A549 (cell line): Measurements from ENCODE around the gene DCLK3.

ENCODE experiments used
- BHLHE40 ChIP-seq: IDR thresholded peaks from 2 replicates; pipeline ENCODE4 v1.6.1; 2012; ENCODE audit warnings: low read depth, low read length, inconsistent platforms
- EP300 ChIP-seq, 2 experiments: fragments of >200 bp; sonication (Bioruptor Twin); formaldehyde crosslinking; IDR thresholded peaks; 2 replicates in 1 of 2; 3 replicates in 1 of 2; pipeline ENCODE4 v1.6.1; 2016 to 2017
- ESRRA ChIP-seq: fragments of 150-350 bp; IDR thresholded peaks from 2 replicates; pipeline ENCODE4 v1.6.1; 2014; ENCODE audit warnings: mild to moderate bottlenecking, low read length, borderline replicate concordance
- POLR2A ChIP-seq: IDR thresholded peaks from 2 replicates; pipeline ENCODE4 v1.6.1; 2012; ENCODE audit warnings: mild to moderate bottlenecking, low read length
- RCOR1 ChIP-seq: fragments of 150-350 bp; IDR thresholded peaks from 2 replicates; pipeline ENCODE4 v1.6.1; 2014; ENCODE audit warnings: antibody characterized with exemption, low read length, low read depth
- RFX5 ChIP-seq: fragments of 450-650 bp; IDR thresholded peaks from 2 replicates; pipeline ENCODE4 v1.7.1; 2014; ENCODE audit warnings: antibody characterized with exemption, mild to moderate bottlenecking, moderate library complexity
- RNF2 ChIP-seq: fragments of 200-600 bp; sonication (generic); IDR thresholded peaks from 2 replicates; pipeline ENCODE4 v1.6.1; 2016; ENCODE audit warnings: low read depth, mild to moderate bottlenecking, antibody characterized with exemption, moderate library complexity, borderline replicate concordance
- TF ChIP-seq, protein P1 (sequence below): fragments of >200 bp; sonication (Bioruptor Twin); formaldehyde crosslinking; IDR thresholded peaks from 3 replicates; pipeline ENCODE4 v1.5.1; 2016
- TF ChIP-seq, protein P2 (sequence below): IDR thresholded peaks from 2 replicates; pipeline ENCODE4 v1.6.1; 2012
- TF ChIP-seq, protein P3 (sequence below): fragments of 450-650 bp; IDR thresholded peaks from 2 replicates; pipeline ENCODE4 v1.6.1; 2014; ENCODE audit warnings: antibody characterized with exemption

GRCh38 chr3:36734742-36735141 is 29.6 kb downstream of the DCLK3 start:
- TF ChIP-seq, protein P1, sequence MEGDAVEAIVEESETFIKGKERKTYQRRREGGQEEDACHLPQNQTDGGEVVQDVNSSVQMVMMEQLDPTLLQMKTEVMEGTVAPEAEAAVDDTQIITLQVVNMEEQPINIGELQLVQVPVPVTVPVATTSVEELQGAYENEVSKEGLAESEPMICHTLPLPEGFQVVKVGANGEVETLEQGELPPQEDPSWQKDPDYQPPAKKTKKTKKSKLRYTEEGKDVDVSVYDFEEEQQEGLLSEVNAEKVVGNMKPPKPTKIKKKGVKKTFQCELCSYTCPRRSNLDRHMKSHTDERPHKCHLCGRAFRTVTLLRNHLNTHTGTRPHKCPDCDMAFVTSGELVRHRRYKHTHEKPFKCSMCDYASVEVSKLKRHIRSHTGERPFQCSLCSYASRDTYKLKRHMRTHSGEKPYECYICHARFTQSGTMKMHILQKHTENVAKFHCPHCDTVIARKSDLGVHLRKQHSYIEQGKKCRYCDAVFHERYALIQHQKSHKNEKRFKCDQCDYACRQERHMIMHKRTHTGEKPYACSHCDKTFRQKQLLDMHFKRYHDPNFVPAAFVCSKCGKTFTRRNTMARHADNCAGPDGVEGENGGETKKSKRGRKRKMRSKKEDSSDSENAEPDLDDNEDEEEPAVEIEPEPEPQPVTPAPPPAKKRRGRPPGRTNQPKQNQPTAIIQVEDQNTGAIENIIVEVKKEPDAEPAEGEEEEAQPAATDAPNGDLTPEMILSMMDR = no peak
- TF ChIP-seq, protein P2, sequence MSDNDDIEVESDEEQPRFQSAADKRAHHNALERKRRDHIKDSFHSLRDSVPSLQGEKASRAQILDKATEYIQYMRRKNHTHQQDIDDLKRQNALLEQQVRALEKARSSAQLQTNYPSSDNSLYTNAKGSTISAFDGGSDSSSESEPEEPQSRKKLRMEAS = no peak
- TF ChIP-seq, protein P3, sequence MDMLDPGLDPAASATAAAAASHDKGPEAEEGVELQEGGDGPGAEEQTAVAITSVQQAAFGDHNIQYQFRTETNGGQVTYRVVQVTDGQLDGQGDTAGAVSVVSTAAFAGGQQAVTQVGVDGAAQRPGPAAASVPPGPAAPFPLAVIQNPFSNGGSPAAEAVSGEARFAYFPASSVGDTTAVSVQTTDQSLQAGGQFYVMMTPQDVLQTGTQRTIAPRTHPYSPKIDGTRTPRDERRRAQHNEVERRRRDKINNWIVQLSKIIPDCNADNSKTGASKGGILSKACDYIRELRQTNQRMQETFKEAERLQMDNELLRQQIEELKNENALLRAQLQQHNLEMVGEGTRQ = no peak
- TF ChIP-seq EP300 (IDR thresholded peaks at IDR 0.05) (no peak), RFX5 (no peak), BHLHE40 (no peak), RNF2 (no peak), ESRRA (no peak), POLR2A (no peak), RCOR1 (no peak)
